Kidney glomerular epithelial cell (primary cell): ENCODE data around the gene SLC39A5.
A peak's percentile ranks its signal among the peaks of the same experiment; 100 is the strongest.

ENCODE experiments used
- DNase-seq: peaks from one replicate; lab custom pipeline; 2025; lab: John Stamatoyannopoulos, UW

SLC39A5 gene

GRCh38 chr12:56216461-56216860 lies 13.4 kb upstream of the SLC39A5 start:
- DNase-seq = no peak

GRCh38 chr12:56219840-56220239 lies 10.0 kb upstream of the SLC39A5 start:
- DNase-seq = no peak

GRCh38 chr12:56220611-56221231 lies 9.1 kb upstream of the SLC39A5 start:
- peak; percentile 25 for DNase-seq

GRCh38 chr12:56221232-56221756 lies 8.6 kb upstream of the SLC39A5 start:
- no peak for DNase-seq

- peak; percentile 94 for DNase-seq
These were observed 7.9 kb upstream of the SLC39A5 start, which contains the start of gene RNF41 for GRCh38 chr12:56221757-56222530. TSS of gene RNF41 (minus strand) at chr12:56221922. CDS start at chr12:56214047, 7,875 bp downstream.

- no peak for DNase-seq
These were observed 7.3 kb upstream of the SLC39A5 start for GRCh38 chr12:56222531-56222895.

- no peak for DNase-seq
These were observed 6.2 kb upstream of the SLC39A5 start for GRCh38 chr12:56223571-56224101.

- DNase-seq = peak; percentile 97
These were observed 5.6 kb upstream of the SLC39A5 start, which contains the start of gene NABP2 for GRCh38 chr12:56224102-56224701. TSS of gene NABP2 (plus strand) at chr12:56224342. CDS start at chr12:56224857, 515 bp downstream.

- DNase-seq = no peak
These were observed 4.9 kb upstream of the SLC39A5 start for GRCh38 chr12:56224954-56225353.

GRCh38 chr12:56229082-56229481 lies 769 bp upstream of the SLC39A5 start:
- DNase-seq = no peak

GRCh38 chr12:56230432-56231183 lies 757 bp downstream of the SLC39A5 start:
- DNase-seq = no peak

- DNase-seq = no peak
These were observed 1.3 kb downstream of the SLC39A5 start for GRCh38 chr12:56231184-56231582.

- no peak for DNase-seq
These were observed 5.0 kb downstream of the SLC39A5 start for GRCh38 chr12:56234746-56235436.

- DNase-seq = no peak
These were observed 6.2 kb downstream of the SLC39A5 start for GRCh38 chr12:56236091-56236490.

- no peak for DNase-seq
These were observed 7.1 kb downstream of the SLC39A5 start for GRCh38 chr12:56236985-56237384.

- DNase-seq = no peak
These were observed 7.7 kb downstream of the SLC39A5 start for GRCh38 chr12:56237552-56237951.

- no peak for DNase-seq
These were observed 11.8 kb downstream of the SLC39A5 start for GRCh38 chr12:56241424-56242303.

GRCh38 chr12:56242986-56243385 lies 13.1 kb downstream of the SLC39A5 start:
- DNase-seq = no peak

GRCh38 chr12:56243731-56244181 lies 13.9 kb downstream of the SLC39A5 start:
- no peak for DNase-seq

GRCh38 chr12:56244494-56244893 lies 14.6 kb downstream of the SLC39A5 start:
- no peak for DNase-seq
